COLO668 (cell line): ENCODE data around the gene BTBD3.
A peak's percentile ranks its signal among the peaks of the same experiment; 100 is the strongest.

Source experiments
- DNase-seq: peaks from one replicate; lab custom pipeline; 2025; ENCODE audit not compliant: unreplicated experiment; lab: John Stamatoyannopoulos, UW

The BTBD3 gene

GRCh38 chr20:11917663-11918062, at the start of gene BTBD3:
TSS of gene BTBD3 (plus strand) at chr20:11917893. CDS start at chr20:11918276, 383 bp downstream.
- peak; percentile 76 for DNase-seq

DNA sequence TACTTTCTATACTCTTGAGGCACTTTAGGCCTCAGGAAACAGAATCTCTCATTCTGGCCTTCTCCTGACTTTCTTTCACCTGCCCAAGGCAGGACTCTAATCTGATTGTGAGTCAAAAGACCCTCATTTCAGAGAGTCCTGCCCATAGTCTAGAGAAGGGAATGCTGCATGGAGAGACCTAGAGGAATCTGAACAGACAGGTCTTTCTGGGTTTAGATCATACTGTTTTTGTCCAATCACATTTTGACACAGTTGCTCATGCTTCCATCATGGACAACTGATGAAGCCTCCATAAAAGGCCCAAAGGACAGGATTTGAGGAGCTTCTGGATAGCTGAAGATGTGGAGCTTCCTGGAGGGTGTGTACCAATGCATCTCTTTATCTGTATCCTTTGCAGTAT, 48.1 kb upstream of the BTBD3 start:
- DNase-seq, result no peak

DNA sequence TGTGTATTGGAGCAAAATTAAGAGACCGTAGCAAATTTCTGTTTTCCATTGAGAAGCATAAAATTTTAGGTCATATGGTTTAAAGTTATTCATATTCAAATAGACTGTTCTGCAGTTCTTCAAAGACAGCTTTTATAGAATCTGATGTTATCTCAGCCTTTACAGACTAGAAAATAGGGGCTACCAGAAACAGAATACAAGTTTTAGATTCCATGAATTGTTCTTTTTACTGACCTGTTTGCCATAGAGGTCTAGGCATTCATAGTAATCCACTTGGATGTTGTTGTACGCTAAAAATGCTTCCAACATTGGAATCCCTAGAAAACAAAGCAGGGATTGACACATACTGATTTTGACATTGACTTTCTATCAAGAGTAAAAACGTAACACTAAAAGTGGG, 47.3 kb upstream of the BTBD3 start:
- no peak for DNase-seq

- DNase-seq, result no peak
Observed at GRCh38 chr20:11876555-11876954, 41.1 kb upstream of the BTBD3 start.

- DNase-seq, result no peak
Observed at GRCh38 chr20:11880680-11881079, 37.0 kb upstream of the BTBD3 start.

DNA sequence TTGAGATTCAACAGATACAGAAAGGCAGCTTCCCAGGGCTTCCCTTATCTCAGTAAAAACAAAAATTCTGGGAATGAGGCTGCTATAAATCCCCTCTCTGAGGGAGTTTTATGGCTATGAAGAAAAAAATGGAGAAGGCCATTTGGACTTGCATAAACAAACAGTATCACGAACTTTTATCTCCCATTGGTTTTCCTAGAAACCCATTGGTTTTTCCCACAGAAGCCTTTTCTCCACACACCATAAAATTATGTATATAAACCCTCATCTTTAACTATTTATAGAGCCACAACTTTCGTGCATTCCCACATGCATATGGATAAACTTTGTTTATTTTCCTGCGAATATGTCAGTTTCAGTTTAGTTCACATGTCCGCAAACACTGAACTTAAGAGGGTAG, 36.2 kb upstream of the BTBD3 start:
- no peak for DNase-seq

- no peak for DNase-seq
Observed at GRCh38 chr20:11882651-11883050, 35.0 kb upstream of the BTBD3 start.

DNA sequence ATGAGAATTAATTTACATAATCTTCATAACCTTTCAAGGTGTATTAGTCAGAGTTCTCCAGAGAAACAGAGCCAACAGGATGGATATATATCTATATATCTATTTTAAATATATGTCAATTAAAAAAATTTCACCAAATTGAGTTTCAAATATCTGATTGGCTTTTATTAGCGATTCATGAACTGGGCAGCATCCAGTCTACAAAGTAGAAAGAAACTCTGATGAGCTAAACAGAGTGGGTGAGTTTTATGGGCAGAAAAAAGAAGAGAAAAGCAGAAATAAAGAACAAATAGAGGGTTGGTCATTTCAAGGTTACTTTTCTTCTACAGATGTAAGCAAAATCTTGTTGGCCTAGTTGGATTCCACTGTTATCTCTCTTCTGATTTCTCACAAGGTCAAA, 29.0 kb upstream of the BTBD3 start:
- DNase-seq, result no peak

GRCh38 chr20:11890331-11891076, 27.2 kb upstream of the BTBD3 start:
- DNase-seq, result peak; percentile 98

DNA sequence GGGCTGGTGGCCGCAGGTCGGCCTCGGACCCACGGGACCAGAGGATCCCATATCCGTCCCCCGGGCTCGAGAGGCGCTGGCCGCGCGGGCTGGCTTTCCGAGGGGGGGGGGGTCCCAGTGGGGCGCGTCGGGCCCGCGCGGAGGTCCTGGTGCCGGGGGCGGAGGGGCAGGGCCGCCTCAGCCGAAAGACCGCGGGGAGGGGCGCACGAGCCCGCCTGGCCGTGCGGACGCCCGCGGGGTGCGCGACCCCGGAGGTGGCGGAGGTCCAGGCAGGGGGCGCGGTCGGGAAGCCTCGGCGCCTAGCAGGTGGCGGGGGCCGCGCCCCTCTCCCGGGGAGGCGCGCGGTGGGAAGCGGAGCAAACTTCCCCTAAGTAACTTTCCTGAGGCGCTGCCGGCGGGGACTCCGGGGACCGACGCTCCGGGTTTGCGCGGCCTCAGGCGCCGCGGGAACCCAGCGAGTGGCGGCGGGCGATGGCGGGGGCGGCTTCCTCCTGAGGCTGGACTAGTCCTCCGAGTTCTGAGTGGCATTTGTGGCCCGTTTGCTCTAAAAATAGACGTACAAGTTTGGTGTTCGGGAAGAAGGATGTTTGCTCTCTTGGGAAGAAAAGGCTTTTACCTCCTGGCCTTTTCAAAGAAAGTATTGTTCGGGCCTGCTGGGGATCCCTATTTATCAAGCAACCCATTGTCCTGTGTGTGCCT, 26.5 kb upstream of the BTBD3 start:
- peak; percentile 78 for DNase-seq

- peak; percentile 73 for DNase-seq
Observed at GRCh38 chr20:11891776-11892545, 25.7 kb upstream of the BTBD3 start.

DNA sequence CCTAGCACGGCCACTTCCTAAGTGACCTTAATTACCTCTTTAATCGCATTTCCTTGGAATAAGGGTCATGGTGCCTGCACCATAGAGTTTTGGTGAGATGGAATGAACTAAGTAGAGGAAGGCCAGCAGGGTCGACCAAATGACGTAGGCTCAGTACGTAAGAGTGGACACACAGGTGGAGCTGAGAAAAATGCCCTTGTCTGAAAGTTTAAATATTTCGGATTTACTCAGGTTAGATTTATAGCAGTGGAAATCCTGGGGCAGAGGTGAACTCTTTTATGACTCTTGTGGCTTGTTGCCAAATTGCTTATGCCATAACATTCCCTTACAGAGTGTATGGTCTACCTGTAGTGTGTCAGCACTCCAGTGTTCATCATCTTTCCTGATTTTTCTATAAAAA, 23.6 kb upstream of the BTBD3 start:
- DNase-seq, result no peak

- DNase-seq, result no peak
Observed at GRCh38 chr20:11895861-11896387, 21.8 kb upstream of the BTBD3 start.

GRCh38 chr20:11901127-11901526, 16.6 kb upstream of the BTBD3 start:
- DNase-seq, result no peak

GRCh38 chr20:11902285-11902697, 15.4 kb upstream of the BTBD3 start:
- DNase-seq, result no peak

GRCh38 chr20:11905460-11906179, 12.1 kb upstream of the BTBD3 start:
- no peak for DNase-seq

GRCh38 chr20:11906626-11907480, 10.8 kb upstream of the BTBD3 start:
- DNase-seq, result no peak

GRCh38 chr20:11907621-11908020, 10.1 kb upstream of the BTBD3 start:
- DNase-seq, result no peak

DNA sequence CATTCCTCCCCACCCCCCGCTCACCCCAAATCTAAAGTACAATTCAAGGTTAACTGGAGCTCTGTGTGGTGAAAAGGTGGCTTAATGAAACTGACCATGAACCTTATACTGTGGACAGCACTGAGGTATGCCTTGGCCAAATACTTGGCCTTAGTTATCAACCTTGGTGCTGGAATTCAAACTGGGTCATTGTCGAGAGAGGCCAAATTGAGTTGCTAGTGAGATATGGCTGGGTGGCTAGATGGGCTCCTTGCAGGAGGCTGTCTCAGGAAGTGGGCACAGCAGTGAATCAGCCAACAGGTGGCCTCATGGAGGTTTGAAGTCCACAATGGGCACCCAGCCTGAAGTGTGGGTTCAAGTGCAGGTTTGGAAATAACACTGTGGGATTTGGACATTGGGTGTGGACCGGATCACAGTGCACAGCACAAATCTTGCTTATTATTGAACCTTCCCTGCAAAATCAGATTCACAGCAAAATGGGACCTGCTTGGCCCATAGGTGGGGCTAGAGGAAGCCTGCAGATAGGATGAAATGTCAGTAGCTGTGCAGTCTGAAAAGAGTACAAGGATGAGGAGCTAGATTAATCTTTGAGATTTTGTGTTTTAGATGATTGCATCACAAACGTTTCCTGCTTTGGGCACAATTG, 5.6 kb upstream of the BTBD3 start:
- no peak for DNase-seq
